ENCODE measurements around the gene NUP58.
A peak's percentile ranks its signal among the peaks of the same experiment; 100 is the strongest.

NUP58 gene

GRCh38 chr13:25378528-25378927 is 77.1 kb downstream of the NUP58 start:
- peak; percentile 11 for DNase-seq

- no peak for DNase-seq
Observed at GRCh38 chr13:25379011-25379410, 77.6 kb downstream of the NUP58 start.

DNA sequence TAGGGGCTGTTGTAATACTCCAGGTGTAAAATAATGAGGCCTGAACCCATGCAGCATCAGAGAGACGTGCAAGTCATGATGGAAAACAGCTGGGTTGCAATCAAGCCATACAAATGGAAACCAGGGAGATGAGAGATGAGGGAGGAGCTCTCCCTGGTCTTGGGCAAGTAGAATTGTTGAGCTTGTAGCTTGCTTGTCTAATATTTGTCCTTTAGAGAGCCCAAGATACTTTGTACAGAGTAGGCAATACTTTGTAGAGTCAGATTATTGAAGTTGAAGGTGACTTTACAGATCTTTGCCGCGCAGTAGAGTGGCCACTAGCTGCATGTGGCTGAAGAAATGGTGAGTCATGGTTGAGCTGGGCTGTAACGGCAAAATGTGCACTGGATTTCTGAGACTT is 78.7 kb downstream of the NUP58 start:
- no peak for DNase-seq

DNA sequence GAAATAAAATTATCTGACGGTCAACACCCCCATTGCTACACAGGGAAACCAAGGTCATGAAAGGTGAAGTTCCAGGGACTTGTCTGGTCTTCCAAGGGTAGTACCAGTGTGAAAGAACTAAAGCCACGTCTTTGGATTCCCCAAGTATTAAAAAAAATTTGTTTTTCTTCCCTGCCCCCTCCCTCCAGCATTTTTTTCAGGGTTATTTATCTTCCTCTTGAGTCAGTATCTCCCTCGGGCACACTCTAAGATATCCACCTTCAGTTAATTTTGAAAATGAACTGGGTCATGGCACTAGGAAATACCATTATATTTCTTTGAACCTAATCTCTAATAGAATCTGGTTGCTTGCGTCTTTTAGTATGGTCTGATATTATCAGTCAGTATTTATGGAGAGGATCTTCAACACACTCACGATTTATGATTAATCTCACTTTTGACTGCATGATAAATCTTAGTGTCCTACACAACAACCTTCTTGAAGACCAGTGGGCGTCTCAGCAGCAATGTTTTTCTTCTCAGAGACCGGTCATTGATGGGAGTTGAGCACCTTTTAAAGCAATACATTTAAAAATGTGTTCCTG is 79.4 kb downstream of the NUP58 start:
- DNase-seq, result no peak

DNA sequence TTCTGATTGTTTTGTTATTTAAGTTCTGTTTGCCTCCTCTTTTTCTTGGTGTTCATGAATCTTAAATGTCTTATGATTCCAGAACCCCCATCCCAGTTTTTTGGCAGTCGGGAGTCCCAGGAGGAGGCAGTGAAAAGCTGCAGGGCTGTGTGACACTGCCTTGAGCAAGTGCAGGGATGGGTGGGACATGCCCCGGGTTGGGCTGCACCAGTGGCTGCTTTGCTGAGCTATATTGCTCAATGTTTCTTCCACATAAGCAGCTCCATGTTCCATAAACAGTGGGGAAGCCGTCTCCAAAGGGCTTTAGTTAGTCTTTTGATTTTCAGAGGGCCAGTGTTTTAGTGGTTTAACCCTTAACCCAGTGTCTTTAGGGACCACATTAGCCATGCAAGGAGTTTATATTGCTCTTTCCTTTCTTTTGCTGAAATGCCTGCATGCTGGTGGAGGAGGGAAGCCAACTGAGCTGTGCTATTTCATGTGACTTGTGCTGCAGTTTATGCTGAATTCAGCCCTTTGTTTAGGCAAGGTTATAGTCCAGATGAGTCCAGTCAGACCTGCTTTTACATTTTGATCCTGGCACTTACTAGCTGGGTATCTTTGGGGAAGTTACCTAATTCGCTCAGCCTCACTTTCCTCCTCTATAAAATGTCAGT is 83.5 kb downstream of the NUP58 start:
- DNase-seq, result no peak

DNA sequence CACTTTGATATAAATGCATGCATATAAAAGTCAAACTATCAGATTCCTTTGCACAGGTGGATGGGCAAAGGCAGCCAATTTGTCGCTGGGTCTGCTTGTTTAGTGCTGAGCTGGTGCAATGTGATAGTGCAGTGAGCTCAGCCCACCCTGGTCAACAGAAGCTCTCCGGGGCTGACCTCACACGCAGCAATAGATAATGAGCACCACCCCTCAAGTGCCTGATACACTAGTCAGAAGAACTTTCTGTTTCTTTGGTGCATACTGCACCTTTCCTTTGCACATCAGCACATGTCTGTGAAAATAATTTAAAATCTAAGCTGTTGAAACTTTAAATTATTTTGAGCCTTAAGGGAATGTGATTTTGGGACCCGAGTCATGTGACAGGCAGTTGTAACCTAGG is 90.5 kb downstream of the NUP58 start:
- no peak for DNase-seq

Measured in NCI-H2171 treated with DMSO at 0.1 percent for 48 hours (cell line).